GM19452 (cell line): ENCODE data around the gene CRACR2B.

Experiments
- ATAC-seq: cut with Tn5 transposase; IDR thresholded peaks from one replicate; pipeline ENCODE4 v1.9.1; 2021; ENCODE audit not compliant: unreplicated experiment

The CRACR2B gene

GRCh38 chr11:850775-851763 lies 23.4 kb downstream of the CRACR2B start:
- ATAC-seq: no peak

GRCh38 chr11:852762-853161 lies 25.0 kb downstream of the CRACR2B start:
- no peak for ATAC-seq

GRCh38 chr11:853682-854448 lies 26.1 kb downstream of the CRACR2B start:
- no peak for ATAC-seq

- ATAC-seq: no peak
Measured at GRCh38 chr11:854601-855329, 27.0 kb downstream of the CRACR2B start.

GRCh38 chr11:855330-855674 lies 27.6 kb downstream of the CRACR2B start:
- no peak for ATAC-seq

- no peak for ATAC-seq
Measured at GRCh38 chr11:855796-856195, 28.1 kb downstream of the CRACR2B start.

- ATAC-seq: no peak
Measured at GRCh38 chr11:856397-856796, 28.7 kb downstream of the CRACR2B start.

GRCh38 chr11:858053-858761 lies 30.5 kb downstream of the CRACR2B start:
- no peak for ATAC-seq

GRCh38 chr11:858762-859339 lies 31.1 kb downstream of the CRACR2B start:
- no peak for ATAC-seq

GRCh38 chr11:859394-860131 lies 31.8 kb downstream of the CRACR2B start:
- no peak for ATAC-seq

- ATAC-seq: no peak
Measured at GRCh38 chr11:860234-861104, 32.8 kb downstream of the CRACR2B start.

GRCh38 chr11:861105-861479 lies 33.4 kb downstream of the CRACR2B start:
- no peak for ATAC-seq

GRCh38 chr11:862081-862661 lies 34.5 kb downstream of the CRACR2B start:
- no peak for ATAC-seq

GRCh38 chr11:862696-863022 lies 34.9 kb downstream of the CRACR2B start:
- no peak for ATAC-seq

GRCh38 chr11:863023-863909 lies 35.5 kb downstream of the CRACR2B start:
- no peak for ATAC-seq

GRCh38 chr11:863910-864827 lies 36.5 kb downstream of the CRACR2B start:
- ATAC-seq: no peak

- no peak for ATAC-seq
Measured at GRCh38 chr11:864898-865297, 37.2 kb downstream of the CRACR2B start.
